ENCODE measurements around the gene TMEM144. TPM values are rescaled to one million over a fixed set of nuclear protein-coding genes. Genes with fewer than 3 reads are reported as not detected.
"Not testable (repeated sequence)": the region's sequence is repeated elsewhere in the genome, so short reads cannot be mapped to it uniquely, and the experiment has no call there.

TMEM144 gene
- polyA plus RNA-seq, 4 donors = 5.1 to 8.9 (median 5.8) TPM

GRCh38 chr4:158189422-158189821, 20.9 kb upstream of the TMEM144 start:
- no peak for DNase-seq (ENCODE audit: low read depth in 4 of 4, low spot score in 3 of 4)

DNA sequence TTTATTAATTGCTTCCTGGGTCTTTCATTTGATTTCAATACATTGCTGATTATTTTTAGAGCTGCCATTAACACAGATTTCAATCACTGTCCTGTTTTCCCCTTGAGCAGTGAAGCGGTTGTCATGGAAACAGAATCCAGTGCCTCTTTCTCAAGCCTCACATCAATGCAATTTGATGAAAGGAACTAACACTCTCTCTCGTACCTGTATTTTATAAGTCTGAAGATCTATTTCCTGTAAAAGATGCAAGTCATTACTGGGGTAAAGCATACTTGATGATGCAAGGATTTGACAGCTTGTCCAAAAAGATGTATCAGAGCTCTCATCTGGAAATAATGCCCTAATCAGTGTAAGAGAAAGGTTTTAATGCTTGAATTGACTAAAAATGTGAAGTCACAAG, 19.6 kb upstream of the TMEM144 start:
- no peak for DNase-seq (ENCODE audit: low read depth in 4 of 4, low spot score in 3 of 4)

- no peak for DNase-seq (ENCODE audit: low read depth in 4 of 4, low spot score in 3 of 4)
Measured at GRCh38 chr4:158192439-158193158, 17.7 kb upstream of the TMEM144 start.

- DNase-seq (ENCODE audit: low read depth in 4 of 4, low spot score in 3 of 4) = no peak
Measured at GRCh38 chr4:158193171-158193749, 17.0 kb upstream of the TMEM144 start.

- no peak for DNase-seq (ENCODE audit: low read depth in 4 of 4, low spot score in 3 of 4)
Measured at GRCh38 chr4:158195297-158195696, 15.0 kb upstream of the TMEM144 start.

GRCh38 chr4:158197194-158197776, 13.0 kb upstream of the TMEM144 start:
- no peak for DNase-seq (ENCODE audit: low read depth in 4 of 4, low spot score in 3 of 4)

DNA sequence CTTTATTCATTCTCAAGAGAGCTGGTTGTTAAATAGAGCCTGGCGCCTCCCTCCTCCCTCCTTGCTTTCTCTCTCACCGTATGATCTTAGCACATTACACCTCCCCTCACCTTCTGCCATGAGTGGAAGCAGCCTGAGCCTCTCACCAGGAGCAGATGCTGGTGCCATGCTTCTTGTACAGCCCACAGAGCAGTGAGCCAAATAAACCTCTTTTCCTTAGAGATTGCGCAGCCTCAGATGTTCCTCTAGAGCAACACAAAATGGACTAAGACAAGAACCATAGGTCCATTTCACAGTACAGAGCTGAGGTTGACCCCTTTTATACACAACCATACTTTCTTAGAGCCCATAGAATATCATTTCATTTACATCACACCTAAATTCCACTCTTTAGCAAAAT, 10.1 kb upstream of the TMEM144 start:
- DNase-seq (ENCODE audit: low read depth in 4 of 4, low spot score in 3 of 4) = no peak

- DNase-seq (ENCODE audit: low read depth in 4 of 4, low spot score in 3 of 4) = no peak
Measured at GRCh38 chr4:158201322-158201721, 9.0 kb upstream of the TMEM144 start.

DNA sequence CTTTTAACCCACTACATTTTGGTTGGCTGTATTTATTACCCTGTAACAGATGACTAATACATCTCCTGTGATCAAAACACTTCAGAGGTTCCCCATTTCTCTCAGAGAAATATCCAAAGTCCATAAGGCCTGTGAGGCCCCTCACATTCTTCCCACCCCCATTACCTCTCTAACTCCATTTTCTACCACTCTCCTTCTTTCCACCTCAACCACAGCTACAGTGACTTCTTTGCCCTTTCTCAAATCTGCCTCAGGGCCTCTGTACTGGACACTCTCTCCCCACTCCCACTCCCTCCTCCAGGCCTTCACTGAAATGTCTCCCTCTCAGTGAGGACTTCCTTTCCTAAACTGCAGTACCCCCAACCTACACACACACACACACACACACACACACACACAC, 8.4 kb upstream of the TMEM144 start:
- DNase-seq (ENCODE audit: low read depth in 4 of 4, low spot score in 3 of 4) = no peak

DNA sequence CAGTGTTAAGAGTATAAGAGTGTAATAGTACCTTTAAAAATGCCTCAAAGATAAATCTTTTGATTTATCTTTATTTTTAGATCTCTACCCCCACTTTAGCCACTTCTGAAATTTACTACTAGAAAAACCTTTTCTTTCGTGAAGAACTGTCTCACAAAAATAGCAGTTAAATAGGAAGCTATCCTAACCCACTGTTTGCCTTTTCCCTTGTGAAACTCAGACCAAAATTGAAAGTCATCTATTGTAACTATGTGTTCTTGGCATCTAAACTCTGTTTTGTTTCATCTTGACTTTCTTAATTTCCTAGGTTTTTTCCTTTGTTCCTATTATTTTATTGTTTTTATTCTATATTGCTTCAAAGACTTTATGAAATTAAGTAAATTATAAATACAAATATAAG, 7.8 kb upstream of the TMEM144 start:
- no peak for DNase-seq (ENCODE audit: low read depth in 4 of 4, low spot score in 3 of 4)

- no peak for DNase-seq (ENCODE audit: low read depth in 4 of 4, low spot score in 3 of 4)
Measured at GRCh38 chr4:158203436-158203835, 6.8 kb upstream of the TMEM144 start.

GRCh38 chr4:158203929-158204328, 6.4 kb upstream of the TMEM144 start:
- no peak for DNase-seq (ENCODE audit: low read depth in 4 of 4, low spot score in 3 of 4)

DNA sequence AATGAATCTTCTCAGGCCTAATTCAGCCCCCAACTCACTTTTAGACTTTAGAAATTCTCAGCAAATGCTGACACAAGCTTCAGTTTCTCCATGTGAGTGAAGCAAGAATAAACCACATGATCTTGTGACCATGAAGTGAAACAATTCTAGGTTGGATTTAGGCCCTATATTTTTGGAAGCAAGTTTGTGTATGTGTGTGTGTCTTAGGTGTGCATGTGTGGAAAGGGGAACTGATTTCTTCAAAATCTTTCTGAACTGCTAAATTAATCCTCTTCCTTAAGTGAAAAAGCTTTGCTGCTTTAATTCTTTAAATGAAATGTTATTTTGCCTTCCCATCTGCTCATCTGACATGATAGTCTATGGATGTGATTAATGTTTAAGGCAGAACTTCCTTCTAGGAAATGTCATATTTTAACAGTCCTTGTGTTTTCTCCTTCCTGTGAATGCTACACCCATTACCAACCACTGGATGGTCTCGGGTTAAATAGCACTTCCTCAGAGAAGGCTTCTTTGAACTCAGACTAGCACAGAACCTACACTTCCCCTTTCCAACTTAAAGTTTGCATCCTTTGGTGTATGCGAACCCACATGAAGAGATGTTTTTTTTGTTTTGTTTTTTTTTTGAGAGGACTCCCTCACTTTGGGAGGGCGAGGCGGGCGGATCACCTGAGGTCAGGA, 1.2 kb upstream of the TMEM144 start:
- DNase-seq (ENCODE audit: low read depth in 4 of 4, low spot score in 3 of 4) = no peak

DNA sequence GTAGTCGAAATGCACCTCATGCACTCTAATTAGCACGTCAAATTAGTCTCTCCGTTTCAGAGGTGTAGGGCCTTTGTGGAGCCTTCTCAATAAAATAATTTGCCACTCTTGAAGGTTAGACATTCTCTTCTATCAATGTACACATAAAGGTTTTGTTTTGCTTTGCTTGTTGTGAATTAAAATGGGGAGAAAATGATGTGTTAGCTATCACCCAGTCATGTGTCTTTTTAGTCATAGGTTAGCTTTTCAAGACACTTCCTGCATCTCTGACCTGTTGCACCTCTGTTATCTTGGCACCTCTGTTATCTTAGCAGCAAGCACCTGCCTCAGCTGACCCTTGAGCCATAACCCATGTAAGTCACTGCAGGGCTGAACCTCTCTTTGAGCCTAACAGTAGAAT, 936 bp downstream of the TMEM144 start:
- DNase-seq (ENCODE audit: low read depth in 4 of 4, low spot score in 3 of 4) = no peak

- no peak for DNase-seq (ENCODE audit: low read depth in 4 of 4, low spot score in 3 of 4)
Measured at GRCh38 chr4:158213466-158213865, 3.2 kb downstream of the TMEM144 start.

DNA sequence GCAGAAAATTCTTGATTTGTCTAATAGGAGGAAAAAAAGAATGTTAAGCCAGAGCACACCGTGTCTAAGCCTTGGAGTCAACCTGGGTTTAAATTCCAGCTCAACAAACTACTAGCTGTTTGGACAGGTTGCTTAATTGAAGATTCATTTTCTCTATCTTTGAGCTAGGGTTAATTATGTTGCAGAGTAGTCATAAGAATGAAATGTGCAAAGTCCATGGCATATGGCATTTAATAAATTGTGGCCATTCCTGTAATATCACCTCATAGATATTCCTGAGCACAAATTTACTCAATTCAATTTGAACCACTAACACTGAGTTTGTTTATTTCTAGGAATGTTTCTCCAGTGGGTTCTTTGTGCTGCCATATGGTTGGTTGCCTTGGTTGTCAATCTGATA, 4.6 kb downstream of the TMEM144 start:
- no peak for DNase-seq (ENCODE audit: low read depth in 4 of 4, low spot score in 3 of 4)

GRCh38 chr4:158217763-158218162, 7.5 kb downstream of the TMEM144 start:
- no peak for DNase-seq (ENCODE audit: low read depth in 4 of 4, low spot score in 3 of 4)

DNA sequence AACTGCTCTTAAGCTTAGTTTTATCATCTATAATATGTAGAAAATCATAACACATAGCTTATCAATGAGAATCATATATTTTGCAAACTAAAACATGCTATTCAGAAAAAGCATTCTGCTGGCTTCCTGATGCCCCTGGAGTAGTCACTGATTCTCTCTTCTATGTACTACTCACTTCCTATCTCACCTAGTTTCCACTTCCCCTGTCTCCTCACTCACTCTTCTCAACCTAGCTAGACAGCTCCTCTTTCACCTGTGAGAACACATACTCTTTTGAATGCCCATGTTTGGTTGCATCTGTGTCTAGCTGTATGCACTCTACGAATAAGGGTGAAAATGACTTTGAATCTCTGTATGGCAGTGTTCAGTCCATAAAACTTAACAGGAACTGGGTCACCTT, 9.3 kb downstream of the TMEM144 start:
- DNase-seq (ENCODE audit: low read depth in 4 of 4, low spot score in 3 of 4) = no peak

DNA sequence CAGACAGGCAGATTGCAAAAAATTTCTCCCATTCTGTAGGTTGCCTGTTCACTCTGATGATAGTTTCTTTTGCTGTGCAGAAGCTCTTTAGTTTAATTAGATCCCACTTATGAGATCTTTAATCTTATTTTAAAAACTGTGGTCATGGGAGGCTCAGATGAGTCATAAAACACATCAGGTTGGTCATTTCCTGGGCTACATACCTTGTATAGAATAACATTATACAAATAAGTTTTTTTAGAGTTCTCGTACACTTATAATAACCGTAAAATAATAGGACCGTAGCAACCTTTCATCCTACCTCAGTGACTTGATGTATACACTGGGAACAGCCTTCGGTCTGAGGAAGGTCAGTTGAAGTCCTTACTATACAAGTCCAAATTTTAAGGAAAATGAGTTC, 14.0 kb downstream of the TMEM144 start:
- DNase-seq (ENCODE audit: low read depth in 4 of 4, low spot score in 3 of 4) = not testable (repeated sequence)

- DNase-seq (ENCODE audit: low read depth in 4 of 4, low spot score in 3 of 4) = not testable (repeated sequence)
Measured at GRCh38 chr4:158224999-158225398, 14.7 kb downstream of the TMEM144 start.

GRCh38 chr4:158227880-158228279, 17.6 kb downstream of the TMEM144 start:
- DNase-seq (ENCODE audit: low read depth in 4 of 4, low spot score in 3 of 4) = not testable (repeated sequence)

DNA sequence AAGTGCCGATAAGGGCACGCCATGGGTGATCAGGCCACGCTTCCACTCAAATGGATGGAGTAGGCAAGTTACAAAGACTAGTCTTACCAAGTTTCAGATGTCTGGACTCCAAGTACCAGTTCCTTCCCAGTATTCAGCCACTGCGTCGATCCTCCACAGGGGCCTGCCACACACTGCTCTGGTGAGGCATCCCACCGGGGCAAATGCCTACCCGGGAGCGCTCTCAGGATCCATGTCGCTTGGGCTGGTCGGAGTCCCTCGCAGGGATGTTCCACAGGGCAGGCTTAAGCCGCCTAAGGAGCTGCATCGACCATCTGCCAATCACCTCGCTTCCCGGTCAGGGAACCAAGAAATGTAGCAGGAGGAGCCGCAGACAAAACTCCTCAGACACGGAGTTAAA, 18.1 kb downstream of the TMEM144 start:
- DNase-seq (ENCODE audit: low read depth in 4 of 4, low spot score in 3 of 4) = not testable (repeated sequence)
